ENCODE results near the gene MDK.

- TF ChIP-seq CTCF (IDR thresholded peaks at IDR 0.05) (no peak), POLR2A (IDR thresholded peaks at IDR 0.05) (no peak)
These were observed 16.7 kb upstream of the MDK start for GRCh38 chr11:46364791-46365190.
